SK-N-DZ (cell line): ENCODE measurements around the gene PRPF31.

ENCODE experiments used
- DNase-seq: peaks from one replicate; pipeline ENCODE4 v3.0.0-alpha.2; 2015; ENCODE audit warnings: low spot score

PRPF31 gene

DNA sequence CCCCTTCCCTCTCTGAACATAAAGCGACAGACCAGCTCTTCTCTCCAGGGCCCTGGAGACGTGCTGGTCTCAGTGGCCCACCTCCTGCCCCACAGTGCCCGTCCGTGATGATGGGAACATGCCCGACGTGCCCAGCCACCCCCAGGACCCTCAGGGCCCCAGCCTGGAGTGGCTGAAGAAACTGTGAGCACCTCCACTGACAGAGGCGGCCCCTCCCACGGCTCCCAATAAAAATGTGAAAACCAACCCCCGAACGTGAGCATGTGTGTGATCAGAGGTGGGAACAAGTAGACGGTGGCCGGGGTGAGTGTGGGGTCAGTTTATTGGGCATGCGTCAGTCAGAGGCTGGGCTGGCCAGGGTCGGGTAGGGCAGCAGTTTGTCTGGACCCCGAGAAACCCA, 8.8 kb upstream of the PRPF31 start:
- no peak for DNase-seq

DNA sequence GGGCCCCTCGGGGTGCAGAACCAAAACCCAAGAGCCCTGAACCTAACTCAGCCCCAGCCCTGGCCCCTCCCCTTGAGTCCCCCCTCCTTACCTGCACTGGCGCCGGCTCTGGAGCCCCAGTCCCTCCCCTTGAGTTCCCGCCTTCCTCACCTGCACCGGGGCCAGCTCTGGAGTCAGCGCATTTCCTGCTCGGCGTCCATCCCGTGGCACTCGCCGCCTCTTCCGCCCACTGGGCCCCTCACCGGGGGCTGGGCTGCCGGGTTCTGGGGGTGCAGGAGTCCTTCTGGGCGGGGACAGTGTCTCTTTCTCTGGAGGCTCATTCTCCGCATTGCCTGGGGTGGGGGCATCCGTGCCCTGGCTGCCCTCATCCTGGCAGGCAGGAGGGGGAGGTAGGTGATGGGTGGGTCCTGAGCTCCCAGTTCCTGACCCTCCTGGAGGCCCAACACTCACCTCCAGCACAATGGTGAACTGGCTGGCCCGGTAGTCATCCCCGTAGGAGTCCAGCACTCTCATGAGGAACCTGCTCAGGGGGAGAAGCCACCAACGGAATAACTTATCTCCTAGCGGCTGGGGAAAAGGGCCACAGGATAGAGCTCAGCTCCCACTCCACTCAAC, 7.6 kb upstream of the PRPF31 start:
- DNase-seq = no peak

DNA sequence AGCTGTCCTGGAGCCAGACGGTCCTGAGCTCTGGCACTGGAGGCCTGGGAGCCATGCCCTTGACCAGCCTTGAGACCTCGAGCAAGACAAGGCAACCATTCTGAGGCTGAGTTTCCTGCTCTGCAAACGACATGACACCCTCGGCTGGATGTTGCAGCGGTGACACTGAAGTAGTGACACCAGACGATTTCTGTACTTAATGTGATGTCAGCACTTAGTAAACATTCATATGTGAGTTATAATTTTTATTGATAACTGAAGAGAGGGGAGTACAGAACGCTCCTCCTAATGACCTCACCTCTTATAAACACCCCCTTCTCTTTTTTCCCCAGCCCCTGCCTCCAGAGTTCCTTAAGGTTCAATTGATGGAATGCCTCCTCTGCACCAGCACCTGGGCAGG, 7.1 kb upstream of the PRPF31 start:
- DNase-seq = no peak

DNA sequence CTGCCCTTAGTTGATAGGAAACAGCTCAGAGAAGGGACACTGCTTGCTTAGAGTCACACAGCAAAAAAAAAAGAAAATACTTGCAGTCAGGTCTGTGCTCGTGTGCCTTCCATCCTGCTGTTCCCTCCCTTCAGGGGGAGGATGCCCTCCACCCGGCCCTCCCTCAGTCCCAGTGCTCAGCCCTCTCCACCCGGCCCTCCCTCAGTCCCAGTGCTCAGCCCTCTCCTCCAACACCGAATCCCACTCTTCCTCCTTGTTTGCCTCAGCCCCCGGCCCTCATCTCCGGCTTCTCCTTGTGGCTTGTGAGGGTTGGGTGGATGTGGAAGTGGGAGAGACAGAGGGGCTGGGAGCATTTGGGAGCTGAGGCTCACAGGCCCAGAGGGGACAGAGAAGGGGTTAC, 5.9 kb upstream of the PRPF31 start:
- DNase-seq = no peak

DNA sequence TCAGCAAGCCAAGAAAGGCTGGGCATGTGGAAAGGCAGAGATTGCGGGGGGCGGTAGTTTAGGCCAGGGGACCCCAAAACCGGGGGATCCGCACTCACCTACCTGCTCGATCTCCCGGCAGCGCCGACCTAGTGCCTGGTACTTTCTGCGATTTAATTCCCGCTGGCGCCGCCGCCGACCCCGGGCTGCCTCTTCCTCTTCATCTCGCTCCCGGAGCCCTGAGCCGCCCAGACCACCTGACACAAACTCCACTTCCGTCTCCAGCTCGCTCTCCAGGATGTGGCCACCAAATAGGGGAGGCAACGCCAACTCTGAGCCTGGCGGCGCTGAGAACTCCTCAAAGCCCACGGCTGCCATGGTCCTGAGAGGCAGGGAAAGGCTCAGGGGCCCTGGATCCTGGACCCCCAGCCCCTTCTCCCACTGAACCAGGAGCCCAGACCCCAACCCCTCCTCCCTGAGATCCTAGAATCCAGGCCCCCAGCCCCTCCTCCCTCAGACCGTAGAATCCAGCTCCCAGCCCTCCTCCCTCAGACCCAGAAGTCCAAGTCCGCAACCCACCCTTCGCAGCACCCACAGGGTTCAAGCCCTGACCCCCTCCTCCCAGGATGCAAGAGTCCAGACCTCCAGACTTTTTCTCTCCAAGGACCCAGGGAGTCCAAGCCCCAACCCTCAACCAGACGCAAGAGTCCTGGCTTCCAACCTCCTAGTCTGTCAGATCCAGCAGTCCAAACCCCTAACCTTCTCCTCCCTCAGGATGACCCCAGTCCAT, 1.0 kb upstream of the PRPF31 start:
- no peak for DNase-seq

DNA sequence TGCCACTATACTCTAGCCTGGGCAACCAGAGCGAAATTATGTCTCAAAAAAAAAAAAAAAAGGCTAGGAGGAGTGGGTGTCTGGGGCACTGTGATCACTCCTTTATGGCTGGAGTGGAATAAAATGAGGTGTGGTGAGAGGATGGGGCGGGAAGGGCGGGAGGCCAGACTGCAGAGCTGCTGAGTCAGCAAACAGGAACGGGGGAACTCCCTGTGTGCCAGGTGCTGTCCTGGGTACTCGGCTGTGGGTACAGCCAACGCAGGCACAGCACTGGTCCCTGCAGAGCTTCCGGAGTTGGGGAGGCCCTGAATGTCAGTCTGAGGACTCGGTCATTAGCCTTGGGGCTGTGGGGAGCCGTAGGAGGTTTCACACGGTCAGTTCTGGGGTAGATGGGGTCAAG, 5.7 kb downstream of the PRPF31 start:
- DNase-seq = no peak

DNA sequence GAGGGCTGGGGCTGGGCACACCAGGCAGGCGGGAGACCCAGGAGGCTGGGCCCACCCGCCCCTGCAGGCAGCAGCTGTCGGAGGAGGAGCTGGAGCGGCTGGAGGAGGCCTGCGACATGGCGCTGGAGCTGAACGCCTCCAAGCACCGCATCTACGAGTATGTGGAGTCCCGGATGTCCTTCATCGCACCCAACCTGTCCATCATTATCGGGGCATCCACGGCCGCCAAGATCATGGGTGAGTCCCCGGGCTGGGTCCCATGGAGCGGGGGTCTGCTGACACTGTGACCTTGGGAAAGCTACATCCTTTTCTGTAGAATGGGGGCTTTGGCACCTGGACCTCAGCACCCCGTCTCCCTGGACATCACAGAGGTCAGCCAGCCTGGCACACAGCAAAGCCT, 8.1 kb downstream of the PRPF31 start:
- DNase-seq = no peak

DNA sequence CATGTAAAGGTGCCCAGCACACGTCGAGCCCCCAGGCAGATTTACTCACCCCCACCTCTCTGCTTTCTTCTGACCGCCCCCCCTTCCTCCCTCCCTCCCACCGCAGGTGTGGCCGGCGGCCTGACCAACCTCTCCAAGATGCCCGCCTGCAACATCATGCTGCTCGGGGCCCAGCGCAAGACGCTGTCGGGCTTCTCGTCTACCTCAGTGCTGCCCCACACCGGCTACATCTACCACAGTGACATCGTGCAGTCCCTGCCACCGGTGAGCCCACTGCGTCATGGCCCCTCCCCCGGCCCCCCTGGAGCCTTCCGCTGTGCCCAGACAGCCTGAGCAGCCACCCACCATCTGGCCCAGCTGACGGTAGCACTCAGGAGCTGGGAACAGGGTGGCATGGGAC, 8.8 kb downstream of the PRPF31 start:
- DNase-seq = no peak

DNA sequence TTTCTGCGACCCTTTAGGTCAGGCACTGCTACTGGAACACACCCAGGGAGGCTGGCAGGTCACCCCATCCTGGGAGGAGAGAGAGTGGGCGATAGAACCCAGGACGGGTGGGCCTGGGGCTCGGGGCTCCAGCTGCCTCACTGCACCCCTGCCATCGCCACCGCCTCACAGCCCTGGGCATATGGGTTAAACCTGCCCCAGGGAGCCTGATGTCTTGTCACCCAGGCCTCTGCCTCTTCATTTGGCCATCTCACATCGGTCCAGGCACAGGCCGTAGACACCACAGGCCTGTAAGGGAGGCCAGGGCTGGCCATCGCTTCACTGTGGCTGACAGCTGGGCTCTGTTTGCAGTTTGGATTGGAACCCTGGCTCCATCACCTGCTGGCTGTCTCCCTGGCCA, 10.2 kb downstream of the PRPF31 start:
- DNase-seq = no peak

DNA sequence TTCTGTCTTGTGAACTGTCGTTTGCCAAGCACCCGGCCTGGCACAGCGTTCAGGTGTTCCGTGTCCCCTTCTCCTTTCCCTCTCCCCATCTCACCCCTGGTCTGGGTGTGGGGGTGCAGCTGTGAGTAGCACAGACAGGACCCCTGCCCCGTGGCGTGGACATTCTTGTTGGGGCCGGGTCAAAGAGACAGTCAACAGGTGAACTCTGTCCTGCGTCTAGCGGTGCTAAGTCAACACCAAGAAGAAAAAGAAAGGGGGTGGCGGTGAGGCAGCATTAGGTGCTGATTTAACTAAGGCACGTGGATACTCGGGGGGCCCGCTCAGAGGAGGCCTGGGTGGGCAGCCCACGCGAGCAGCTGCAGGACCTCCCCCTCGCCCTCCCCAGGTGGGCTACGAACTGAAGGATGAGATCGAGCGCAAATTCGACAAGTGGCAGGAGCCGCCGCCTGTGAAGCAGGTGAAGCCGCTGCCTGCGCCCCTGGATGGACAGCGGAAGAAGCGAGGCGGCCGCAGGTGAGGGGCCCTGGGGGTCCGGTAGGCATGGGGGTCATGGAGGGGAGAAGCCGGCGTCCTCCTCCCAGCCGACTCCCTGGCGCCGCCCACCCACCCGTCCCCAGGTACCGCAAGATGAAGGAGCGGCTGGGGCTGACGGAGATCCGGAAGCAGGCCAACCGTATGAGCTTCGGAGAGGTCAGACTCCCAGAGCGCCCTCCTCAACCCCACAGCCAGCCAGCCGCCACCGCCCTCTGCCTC, 12.3 kb downstream of the PRPF31 start:
- no peak for DNase-seq

DNA sequence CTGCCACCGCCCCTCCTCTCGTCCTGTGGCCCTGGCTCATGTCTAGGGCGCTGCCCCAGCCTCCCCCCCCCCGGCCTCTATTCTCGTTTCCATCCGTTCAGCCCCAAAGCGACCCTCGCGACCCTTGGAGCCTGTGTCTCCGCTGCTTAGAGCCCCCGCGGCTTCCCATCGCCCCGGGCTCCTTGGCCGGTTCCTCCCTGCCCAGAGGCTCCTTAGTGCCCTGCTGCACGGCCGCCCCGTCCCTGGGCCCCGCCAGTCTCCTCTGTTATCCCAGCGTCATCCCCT, 12.8 kb downstream of the PRPF31 start:
- no peak for DNase-seq

DNA sequence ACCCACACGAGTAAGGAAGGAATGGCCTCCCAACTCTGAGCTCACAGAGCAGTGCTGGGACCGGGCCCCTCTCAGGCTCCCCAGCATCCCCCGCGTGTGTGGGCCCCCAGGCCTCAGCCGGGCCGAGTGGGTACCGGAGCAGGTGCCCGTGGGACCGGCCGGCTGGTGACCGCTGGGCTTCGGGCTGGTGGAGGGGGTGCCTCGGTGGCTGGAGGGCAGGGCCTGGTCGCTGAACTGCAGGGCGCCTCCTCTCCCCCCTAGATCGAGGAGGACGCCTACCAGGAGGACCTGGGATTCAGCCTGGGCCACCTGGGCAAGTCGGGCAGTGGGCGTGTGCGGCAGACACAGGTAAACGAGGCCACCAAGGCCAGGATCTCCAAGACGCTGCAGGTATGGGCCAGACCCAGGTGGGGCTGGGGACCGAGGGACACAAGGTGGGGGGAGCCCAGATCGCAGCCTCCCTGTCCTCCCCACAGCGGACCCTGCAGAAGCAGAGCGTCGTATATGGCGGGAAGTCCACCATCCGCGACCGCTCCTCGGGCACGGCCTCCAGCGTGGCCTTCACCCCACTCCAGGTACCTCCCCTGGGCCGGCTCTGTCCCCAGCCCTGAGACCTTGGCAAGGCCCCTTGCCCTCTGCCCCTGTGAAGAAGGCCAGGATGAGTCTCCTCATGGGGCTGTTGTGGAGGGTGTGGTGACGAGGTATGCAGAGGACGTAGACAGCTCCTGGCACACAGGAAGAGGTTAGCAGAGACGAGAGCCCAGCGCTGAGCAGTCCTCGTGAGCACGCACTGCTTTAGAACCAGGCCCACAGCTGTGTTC, 13.5 kb downstream of the PRPF31 start:
- no peak for DNase-seq

DNA sequence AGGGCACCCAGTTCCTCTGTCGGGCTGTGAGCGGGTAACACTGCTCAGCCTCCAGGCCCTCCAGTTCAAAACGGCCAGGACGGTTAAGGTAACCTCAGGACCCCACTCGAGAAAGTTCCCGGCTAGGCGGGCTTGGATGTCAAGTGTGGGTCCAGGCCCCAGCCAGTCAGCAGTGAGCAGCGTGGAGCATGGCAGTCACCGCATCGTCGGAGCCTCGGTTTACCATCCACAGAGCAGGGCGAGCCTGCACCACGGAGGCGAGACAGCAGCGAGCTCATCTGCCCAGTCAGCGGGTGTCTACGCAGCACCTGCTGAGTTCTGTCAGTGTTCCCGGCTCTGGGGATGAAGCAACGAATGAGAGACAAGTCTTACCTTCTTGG, 14.1 kb downstream of the PRPF31 start:
- DNase-seq = no peak

DNA sequence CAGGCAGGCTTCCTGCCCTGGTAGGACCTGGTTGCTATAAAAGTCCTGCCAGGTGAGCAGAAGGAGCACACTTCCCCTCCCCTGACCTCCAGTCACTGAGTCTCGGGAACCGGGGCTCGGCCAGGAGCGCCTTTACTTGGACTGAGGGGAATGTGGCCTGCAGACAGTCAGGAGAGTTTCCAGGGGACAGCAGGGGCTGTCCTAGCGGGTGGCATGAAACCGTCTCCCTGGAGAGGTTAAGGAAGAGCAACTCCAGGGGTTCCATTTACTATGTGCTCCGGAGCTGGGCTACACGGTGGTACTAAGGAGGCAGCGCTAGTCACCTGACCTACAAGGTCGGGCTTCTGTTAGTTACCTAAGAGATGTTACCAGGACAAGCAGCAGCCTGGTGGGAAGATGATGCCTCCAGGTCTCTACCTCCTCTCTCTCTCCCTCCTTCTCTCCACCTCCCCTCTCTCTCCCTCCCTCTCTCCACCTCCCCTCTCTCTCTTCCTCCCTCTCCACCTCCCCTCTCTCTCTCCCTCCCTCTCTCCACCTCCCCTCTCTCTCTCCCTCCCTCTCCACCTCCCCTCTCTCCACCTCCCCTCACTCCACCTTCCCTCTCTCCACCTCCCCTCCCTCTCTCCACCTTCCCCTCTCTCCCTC, 17.9 kb downstream of the PRPF31 start:
- DNase-seq = no peak

DNA sequence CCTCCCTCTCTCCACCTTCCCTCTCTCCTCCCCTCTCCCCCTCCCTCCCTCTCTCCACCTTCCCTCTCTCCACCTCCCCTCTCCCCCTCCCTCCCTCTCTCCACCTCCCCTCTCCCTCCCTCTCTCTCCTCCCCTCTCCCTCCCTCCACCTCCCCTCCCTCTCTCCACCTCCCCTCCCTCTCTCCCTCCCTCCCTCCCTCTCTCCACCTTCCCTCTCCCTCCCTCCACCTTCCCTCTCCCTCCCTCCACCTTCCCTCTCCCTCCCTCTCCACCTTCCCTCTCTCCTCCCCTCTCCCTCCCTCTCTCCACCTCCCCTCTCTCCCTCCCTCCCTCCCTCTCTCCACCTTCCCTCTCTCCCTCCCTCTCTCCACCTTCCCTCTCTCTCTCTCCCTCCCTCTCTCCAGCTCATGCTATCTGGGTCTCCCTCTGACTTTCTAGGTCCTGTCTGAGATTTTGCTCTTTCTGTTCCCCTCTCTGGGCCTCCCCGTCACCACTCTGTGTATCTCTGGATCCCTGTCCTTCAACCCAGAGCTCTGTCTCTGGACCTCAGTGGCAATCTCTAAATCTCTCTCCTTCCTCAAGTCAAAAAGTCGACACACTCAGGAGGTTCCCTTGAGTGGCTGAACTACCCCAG, 18.5 kb downstream of the PRPF31 start:
- DNase-seq = no peak

DNA sequence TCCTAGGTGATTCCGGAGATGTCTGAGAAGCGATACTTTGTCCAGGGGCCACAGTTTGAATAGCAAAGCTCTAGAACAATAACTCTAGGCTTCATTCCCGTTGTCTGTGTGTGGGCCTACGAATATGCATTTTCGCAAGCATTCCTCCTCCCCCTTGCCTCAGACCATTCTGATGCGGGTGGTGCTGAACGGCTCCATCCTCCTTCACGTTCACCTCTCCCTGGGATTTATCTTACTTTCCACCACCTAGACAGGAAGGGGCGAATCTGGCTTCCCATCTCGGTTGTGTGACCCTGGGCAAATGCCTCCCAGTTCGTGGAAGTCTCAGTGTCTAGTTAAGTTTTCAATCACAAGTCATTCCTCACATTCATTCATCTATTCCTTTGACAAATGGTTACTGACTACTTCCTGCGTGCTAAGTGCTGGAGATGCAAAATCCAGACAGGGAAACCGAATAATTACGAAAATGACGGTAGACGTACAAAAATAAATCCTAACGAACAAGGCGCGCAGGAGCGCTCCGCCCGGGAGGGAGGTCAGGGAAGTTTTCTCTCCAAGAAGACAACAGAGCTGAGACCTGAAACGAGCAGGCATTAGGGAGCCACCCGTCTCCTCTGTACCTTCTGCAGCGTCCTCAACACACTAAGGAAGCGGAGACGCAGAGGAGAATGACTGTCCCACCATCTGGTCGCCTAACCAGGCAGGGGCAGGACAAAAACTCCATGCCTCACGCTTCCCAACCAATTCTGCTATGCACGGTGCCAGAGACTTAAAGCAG, 20.7 kb downstream of the PRPF31 start:
- no peak for DNase-seq

DNA sequence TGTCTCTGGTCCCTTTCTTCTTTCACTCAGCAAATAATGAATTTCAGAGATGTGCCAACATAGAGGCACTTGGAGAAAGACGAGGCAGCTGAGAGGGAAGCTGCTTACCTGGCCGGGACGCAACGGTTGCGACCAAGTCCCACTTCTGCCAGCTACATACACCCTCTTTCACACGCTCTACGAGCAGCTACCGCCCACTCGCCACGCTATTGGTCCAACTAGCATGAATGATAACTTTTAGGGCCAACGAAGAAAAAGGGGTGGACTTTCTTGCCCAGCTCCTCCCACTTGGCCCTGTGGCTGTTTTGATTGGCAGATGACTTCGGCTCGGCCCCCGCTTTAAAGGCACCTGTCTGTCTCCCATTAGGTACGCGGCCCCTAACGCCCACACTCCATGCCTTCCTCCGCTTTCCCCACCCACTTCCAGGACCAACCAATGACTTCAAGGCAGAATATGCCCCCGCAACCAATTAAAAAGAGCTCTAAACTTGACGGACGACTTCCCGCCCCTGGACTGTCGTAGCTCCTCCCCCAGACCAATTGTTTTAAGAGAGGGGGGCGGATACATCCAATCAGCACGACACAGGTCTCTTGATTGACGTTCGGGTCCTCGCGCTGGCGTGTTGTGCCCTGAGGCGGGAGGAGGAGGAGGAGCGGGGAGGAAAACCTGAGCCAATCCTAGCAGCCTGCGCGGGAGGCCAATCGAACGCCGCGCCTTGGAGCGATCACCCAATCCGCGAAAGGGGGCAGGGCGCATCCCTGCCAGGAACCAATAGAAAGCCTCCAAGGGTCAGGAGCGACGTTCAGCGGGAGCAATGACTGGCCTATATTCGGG, 21.5 kb downstream of the PRPF31 start:
- peak; percentile 99 for DNase-seq

DNA sequence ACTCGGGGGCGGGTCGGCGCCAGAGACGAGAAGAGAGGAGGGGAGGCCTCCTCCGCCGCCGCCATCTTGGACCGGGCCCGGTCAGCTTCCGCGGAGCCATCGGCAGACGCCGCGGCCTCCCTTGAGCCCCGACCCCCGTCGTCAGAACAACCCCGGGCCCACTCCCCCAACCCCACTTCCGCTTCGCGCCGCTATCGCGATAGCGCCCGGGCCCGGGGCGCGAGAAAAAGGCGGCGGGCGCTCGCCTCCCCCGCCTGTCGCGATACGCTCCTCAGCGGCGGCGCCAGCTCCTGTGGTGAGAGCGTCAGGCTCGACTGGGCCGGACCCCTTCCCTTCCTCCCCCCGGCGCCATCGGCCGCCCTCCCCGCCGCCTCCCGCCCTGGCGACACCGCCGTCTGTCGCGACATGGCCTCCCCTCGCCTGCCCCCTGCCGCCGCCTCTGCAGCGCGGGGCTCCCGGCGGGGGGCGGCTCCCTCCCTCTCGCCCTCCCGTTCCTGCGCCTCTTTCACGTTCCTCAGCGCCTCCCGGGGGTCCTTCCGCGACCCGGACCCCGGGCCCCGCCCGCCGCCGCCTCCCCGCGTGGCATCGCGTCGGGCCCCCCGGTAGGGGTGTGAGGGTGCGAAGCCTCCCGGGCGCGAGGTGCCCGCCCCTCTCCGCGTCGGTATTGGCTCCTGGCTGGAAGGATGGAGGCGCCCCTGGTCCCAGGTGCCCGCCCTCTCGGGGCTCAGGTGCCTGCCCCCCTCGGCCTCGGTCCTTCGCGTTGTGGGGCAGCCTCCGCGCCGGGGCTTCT, 22.3 kb downstream of the PRPF31 start, which contains the start of gene CNOT3:
CNOT3 (plus strand) TSS at position 64 of the 790 bp plus-strand sequence. CDS start 5,217 bp downstream, outside the sequence.
- DNase-seq = no peak
